ENCODE data around the gene RNF152.

RNF152 gene

GRCh38 chr18:61854578-61855448 is 38.0 kb downstream of the RNF152 start:
- DNase-seq (ENCODE audit: low spot score) = no peak

- no peak for DNase-seq (ENCODE audit: low spot score)
Measured at GRCh38 chr18:61853855-61854254, 39.0 kb downstream of the RNF152 start.

- DNase-seq (ENCODE audit: low spot score) = no peak
Measured at GRCh38 chr18:61852496-61852895, 40.3 kb downstream of the RNF152 start.

GRCh38 chr18:61851940-61852451 is 40.8 kb downstream of the RNF152 start:
- DNase-seq (ENCODE audit: low spot score) = no peak

- no peak for DNase-seq (ENCODE audit: low spot score)
Measured at GRCh38 chr18:61851279-61851678, 41.5 kb downstream of the RNF152 start.

GRCh38 chr18:61850756-61851155 is 42.1 kb downstream of the RNF152 start:
- no peak for DNase-seq (ENCODE audit: low spot score)

GRCh38 chr18:61847164-61847791 is 45.5 kb downstream of the RNF152 start:
- DNase-seq (ENCODE audit: low spot score) = no peak

- no peak for DNase-seq (ENCODE audit: low spot score)
Measured at GRCh38 chr18:61845197-61845596, 47.6 kb downstream of the RNF152 start.

- no peak for DNase-seq (ENCODE audit: low spot score)
Measured at GRCh38 chr18:61844726-61845125, 48.1 kb downstream of the RNF152 start.

GRCh38 chr18:61842146-61842545 is 50.7 kb downstream of the RNF152 start:
- DNase-seq (ENCODE audit: low spot score) = no peak

- DNase-seq (ENCODE audit: low spot score) = no peak
Measured at GRCh38 chr18:61841706-61842105, 51.1 kb downstream of the RNF152 start.

GRCh38 chr18:61840324-61840723 is 52.5 kb downstream of the RNF152 start:
- DNase-seq (ENCODE audit: low spot score) = no peak

- no peak for DNase-seq (ENCODE audit: low spot score)
Measured at GRCh38 chr18:61838521-61838920, 54.3 kb downstream of the RNF152 start.

GRCh38 chr18:61833978-61834377 is 58.8 kb downstream of the RNF152 start:
- DNase-seq (ENCODE audit: low spot score) = no peak

- no peak for DNase-seq (ENCODE audit: low spot score)
Measured at GRCh38 chr18:61833387-61833786, 59.4 kb downstream of the RNF152 start.

- DNase-seq (ENCODE audit: low spot score) = no peak
Measured at GRCh38 chr18:61832858-61833257, 59.9 kb downstream of the RNF152 start.

GRCh38 chr18:61831071-61831470 is 61.7 kb downstream of the RNF152 start:
- DNase-seq (ENCODE audit: low spot score) = no peak

GRCh38 chr18:61829108-61829507 is 63.7 kb downstream of the RNF152 start:
- no peak for DNase-seq (ENCODE audit: low spot score)

GRCh38 chr18:61827591-61827990 is 65.2 kb downstream of the RNF152 start:
- DNase-seq (ENCODE audit: low spot score) = no peak

- no peak for DNase-seq (ENCODE audit: low spot score)
Measured at GRCh38 chr18:61825386-61825785, 67.4 kb downstream of the RNF152 start.

- no peak for DNase-seq (ENCODE audit: low spot score)
Measured at GRCh38 chr18:61824733-61825363, 68.0 kb downstream of the RNF152 start.

GRCh38 chr18:61823595-61823994 is 69.2 kb downstream of the RNF152 start:
- no peak for DNase-seq (ENCODE audit: low spot score)

GRCh38 chr18:61822879-61823278 is 69.9 kb downstream of the RNF152 start:
- DNase-seq (ENCODE audit: low spot score) = no peak
